ENCODE measurements around the gene GRM8. TPM values are rescaled to one million over a fixed set of nuclear protein-coding genes. Genes with fewer than 3 reads are reported as not detected.

The GRM8 gene
- total and polyA plus RNA-seq, 7 donors = 0.08 TPM; not detected in 6

DNA sequence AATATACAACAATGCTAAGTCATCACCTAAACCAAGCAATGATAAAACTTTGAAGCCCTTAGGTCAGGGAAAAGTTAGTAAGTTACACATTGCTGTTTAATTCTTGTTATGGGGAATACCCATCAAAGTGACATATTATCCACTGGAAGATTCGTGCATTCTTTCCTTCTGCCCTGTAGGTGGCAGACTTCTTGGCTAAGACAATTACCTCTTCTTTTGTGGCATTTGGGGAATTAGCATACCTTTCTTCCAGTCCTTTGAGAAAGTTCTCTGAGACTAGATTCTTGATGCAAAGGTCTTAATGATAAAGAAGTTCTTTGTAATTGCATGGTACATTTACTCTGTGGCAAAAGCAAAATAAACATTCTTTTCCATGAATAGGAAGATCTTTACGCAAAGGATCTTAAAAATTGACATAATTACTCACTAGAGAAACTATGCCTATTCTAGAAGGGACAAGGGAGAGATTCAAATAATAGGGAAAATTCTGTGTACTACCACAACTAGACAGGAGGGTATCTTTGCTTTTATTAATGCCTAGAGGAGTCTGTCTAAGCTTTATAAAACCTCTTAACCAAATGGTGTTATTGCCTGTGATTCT is 395.9 kb downstream of the GRM8 start:
- Histone ChIP-seq H3K4me1 (no peaks in the 10 kb centered on the region), H3K4me3 (no peak overlapping the region), H3K27ac (no peak overlapping the region), H3K36me3 (ENCODE audit: insufficient read depth in 1 of 2, low read depth in 1 of 2) (no peaks in the 10 kb centered on the region), H3K27me3 (ENCODE audit: insufficient read depth in 3 of 3, low read length in 2 of 3) (no peaks in the 10 kb centered on the region), H3K9me3 (no peaks in the 10 kb centered on the region)
- ATAC-seq (no peak), DNase-seq (no peak)
- WGBS, 3 donors = 46 to 55% (median 51%) methylated on average over 2 of the region's 2 CpGs
- TF ChIP-seq, protein P1, sequence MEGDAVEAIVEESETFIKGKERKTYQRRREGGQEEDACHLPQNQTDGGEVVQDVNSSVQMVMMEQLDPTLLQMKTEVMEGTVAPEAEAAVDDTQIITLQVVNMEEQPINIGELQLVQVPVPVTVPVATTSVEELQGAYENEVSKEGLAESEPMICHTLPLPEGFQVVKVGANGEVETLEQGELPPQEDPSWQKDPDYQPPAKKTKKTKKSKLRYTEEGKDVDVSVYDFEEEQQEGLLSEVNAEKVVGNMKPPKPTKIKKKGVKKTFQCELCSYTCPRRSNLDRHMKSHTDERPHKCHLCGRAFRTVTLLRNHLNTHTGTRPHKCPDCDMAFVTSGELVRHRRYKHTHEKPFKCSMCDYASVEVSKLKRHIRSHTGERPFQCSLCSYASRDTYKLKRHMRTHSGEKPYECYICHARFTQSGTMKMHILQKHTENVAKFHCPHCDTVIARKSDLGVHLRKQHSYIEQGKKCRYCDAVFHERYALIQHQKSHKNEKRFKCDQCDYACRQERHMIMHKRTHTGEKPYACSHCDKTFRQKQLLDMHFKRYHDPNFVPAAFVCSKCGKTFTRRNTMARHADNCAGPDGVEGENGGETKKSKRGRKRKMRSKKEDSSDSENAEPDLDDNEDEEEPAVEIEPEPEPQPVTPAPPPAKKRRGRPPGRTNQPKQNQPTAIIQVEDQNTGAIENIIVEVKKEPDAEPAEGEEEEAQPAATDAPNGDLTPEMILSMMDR (IDR thresholded peaks at IDR 0.05) = peak; percentile 15
- intact Hi-C loops (cut with DNase I) = no loop called here

DNA sequence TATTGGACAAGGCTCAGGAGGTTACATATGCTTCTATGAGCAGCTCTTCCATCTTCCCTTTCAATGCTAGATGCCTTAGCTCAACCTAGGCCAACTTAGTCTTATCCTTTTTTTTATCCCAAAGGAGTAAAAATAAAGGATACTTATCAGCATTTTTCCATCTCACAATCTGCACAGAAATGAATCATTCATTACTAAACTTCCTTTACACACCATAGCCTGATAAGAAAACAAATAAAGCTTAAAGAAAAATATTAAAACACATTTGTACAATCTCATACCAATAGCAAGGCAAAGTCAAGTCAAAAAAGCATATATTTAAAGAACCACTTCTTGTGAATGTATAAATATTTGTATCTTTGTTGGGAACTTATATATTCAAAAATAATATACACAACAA is 407.4 kb downstream of the GRM8 start:
- Histone ChIP-seq H3K9me3 (peaks cover 3% of the 10 kb centered on the region), H3K4me3 (no peak overlapping the region), H3K36me3 (ENCODE audit: insufficient read depth in 1 of 2, low read depth in 1 of 2) (no peaks in the 10 kb centered on the region), H3K4me1 (no peaks in the 10 kb centered on the region), H3K27ac (no peak overlapping the region), H3K27me3 (ENCODE audit: insufficient read depth in 3 of 3, low read length in 2 of 3) (no peaks in the 10 kb centered on the region)
- TF ChIP-seq, protein P1 (IDR thresholded peaks at IDR 0.05) = no peak
- ATAC-seq = no peak
- intact Hi-C loops (cut with DNase I) = no loop called here
- DNase-seq = no peak

GRCh38 chr7:126843883-126844282 is 408.9 kb downstream of the GRM8 start:
- no peaks in the 10 kb centered on the region for H3K4me1 ChIP-seq
- DNase-seq (no peak), ATAC-seq (no peak)
- H3K4me3 ChIP-seq = no peak overlapping the region
- H3K36me3 ChIP-seq (ENCODE audit: insufficient read depth in 1 of 2, low read depth in 1 of 2) = no peaks in the 10 kb centered on the region
- H3K27me3 ChIP-seq (ENCODE audit: insufficient read depth in 3 of 3, low read length in 2 of 3) = no peaks in the 10 kb centered on the region
- TF ChIP-seq, protein P1 (IDR thresholded peaks at IDR 0.05) = no peak
- intact Hi-C loops (cut with DNase I) = no loop called here
- H3K27ac ChIP-seq = no peak overlapping the region
- peaks cover 3% of the 10 kb centered on the region for H3K9me3 ChIP-seq

DNA sequence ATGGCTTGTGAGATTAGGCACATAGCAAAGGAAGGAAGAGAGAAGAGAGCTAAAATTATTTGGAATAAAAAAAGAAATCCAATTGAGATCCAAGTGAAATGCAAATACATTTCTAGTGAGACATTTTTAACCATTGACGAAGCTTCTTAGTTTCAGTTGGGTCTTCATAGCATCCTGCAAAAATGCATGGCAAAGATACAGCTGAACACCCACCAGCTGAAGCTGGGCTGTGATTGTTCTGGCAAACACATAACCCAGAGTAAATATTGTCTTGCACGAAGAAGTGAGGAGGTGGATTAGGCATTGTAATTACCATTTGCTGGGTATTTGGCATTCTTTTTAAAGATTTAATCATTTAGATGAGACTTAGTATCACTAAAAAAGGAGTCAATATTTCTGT is 409.4 kb downstream of the GRM8 start:
- TF ChIP-seq, protein P1 (IDR thresholded peaks at IDR 0.05) = no peak
- H3K4me3 ChIP-seq = no peak overlapping the region
- ATAC-seq = no peak
- intact Hi-C loops (cut with DNase I) = no loop called here
- H3K27me3 ChIP-seq (ENCODE audit: insufficient read depth in 3 of 3, low read length in 2 of 3) = no peaks in the 10 kb centered on the region
- WGBS, 3 donors = 40 to 73% (median 55%) methylated on average over 2 of the region's 2 CpGs
- H3K9me3 ChIP-seq = peaks cover 3% of the 10 kb centered on the region
- H3K4me1 ChIP-seq = no peaks in the 10 kb centered on the region
- DNase-seq = no peak
- H3K36me3 ChIP-seq (ENCODE audit: insufficient read depth in 1 of 2, low read depth in 1 of 2) = no peaks in the 10 kb centered on the region
- H3K27ac ChIP-seq = no peak overlapping the region

DNA sequence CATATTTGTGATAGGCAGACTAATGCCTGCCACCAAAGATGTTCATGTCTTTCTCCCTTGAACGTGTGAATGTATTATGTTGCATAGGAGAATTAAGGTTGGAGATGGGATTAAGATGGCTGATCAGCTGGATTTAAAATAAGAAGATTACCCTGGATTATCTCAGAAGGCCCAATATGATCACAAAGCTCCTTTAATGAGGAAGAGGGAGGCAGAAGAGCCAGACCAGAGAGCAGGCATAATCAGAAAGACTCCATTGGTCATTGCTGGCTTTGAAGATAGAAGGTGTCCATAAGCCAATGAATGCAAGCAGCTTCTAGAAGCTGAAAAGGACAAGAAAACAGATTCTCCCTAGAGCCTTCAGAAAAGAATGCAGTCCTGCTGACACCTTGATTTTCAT is 410.3 kb downstream of the GRM8 start:
- Histone ChIP-seq H3K4me1 (no peaks in the 10 kb centered on the region), H3K27ac (no peak overlapping the region), H3K27me3 (ENCODE audit: insufficient read depth in 3 of 3, low read length in 2 of 3) (no peaks in the 10 kb centered on the region), H3K36me3 (ENCODE audit: insufficient read depth in 1 of 2, low read depth in 1 of 2) (no peaks in the 10 kb centered on the region), H3K4me3 (no peak overlapping the region), H3K9me3 (peaks cover 2% of the 10 kb centered on the region)
- TF ChIP-seq, protein P1 (IDR thresholded peaks at IDR 0.05) = no peak
- intact Hi-C loops (cut with DNase I) = no loop called here
- DNase-seq = no peak
- 72 to 84% (median 84%) methylated on average over 1 of the region's 1 CpG for WGBS, 3 donors
- no peak for ATAC-seq
